HAP-1 (cell line): ENCODE data around the gene PSTPIP2.

Experiments used
- DNase-seq, 2 experiments: peaks; one replicate each; pipeline ENCODE4 v3.0.0-alpha.2; 2016 to 2020; ENCODE audit warnings: low spot score in 2 of 2
- H3K27me3 ChIP-seq: fragments of 250-450 bp; sonication (Bioruptor Pico); 2 replicates; pipeline ENCODE4 v1.5.1; 2020; ENCODE audit warnings: low read depth, mild to moderate bottlenecking, moderate library complexity
- H3K36me3 ChIP-seq: fragments of 250-450 bp; sonication (Bioruptor Pico); replicated peaks from 2 replicates; pipeline ENCODE4 v1.5.1; 2020; ENCODE audit warnings: mild to moderate bottlenecking
- H3K4me1 ChIP-seq: fragments of 250-450 bp; sonication (Bioruptor Pico); 2 replicates; pipeline ENCODE4 v1.5.1; 2020; ENCODE audit warnings: mild to moderate bottlenecking
- H3K4me3 ChIP-seq: fragments of 250-450 bp; sonication (Bioruptor Pico); 2 replicates; pipeline ENCODE4 v1.5.1; 2020; ENCODE audit warnings: mild to moderate bottlenecking, moderate library complexity
- H3K9me3 ChIP-seq: fragments of 250-450 bp; sonication (Bioruptor Pico); 2 replicates; pipeline ENCODE4 v1.5.1; 2020; ENCODE audit warnings: mild to moderate bottlenecking, moderate library complexity
- in situ Hi-C: fragments of 300-500 bp; cut with MboI; formaldehyde crosslinking; loops from 3 replicates; pipeline ENCODE4 v1.14.3; 2020; ENCODE audit warnings: low sequenced_read_pairs, inconsistent platforms, mixed read lengths

The PSTPIP2 gene

GRCh38 chr18:46040033-46040746, 31.9 kb downstream of the PSTPIP2 start:
- Histone ChIP-seq H3K4me3 (no peak overlapping the region), H3K36me3 (no peaks in the 10 kb centered on the region; the same call in 1 of the 2 replicates), H3K27me3 (no peaks in the 10 kb centered on the region), H3K9me3 (no peaks in the 10 kb centered on the region), H3K4me1 (peaks cover 16% of the 10 kb centered on the region)
- DNase-seq, result no peak
- in situ Hi-C loops, result no loop called here

GRCh38 chr18:46037512-46038305, 34.4 kb downstream of the PSTPIP2 start:
- in situ Hi-C loops, result no loop called here
- H3K9me3 ChIP-seq, result no peaks in the 10 kb centered on the region

GRCh38 chr18:46035696-46036680, 36.1 kb downstream of the PSTPIP2 start:
- Histone ChIP-seq H3K9me3 (no peaks in the 10 kb centered on the region), H3K4me3 (no peak overlapping the region), H3K36me3 (no peaks in the 10 kb centered on the region; the same call in 1 of the 2 replicates), H3K27me3 (no peaks in the 10 kb centered on the region), H3K4me1 (no peaks in the 10 kb centered on the region)
- DNase-seq, result no peak
- in situ Hi-C loops, result no loop called here

More at GRCh38 chr18:46037512-46038305, 34.4 kb downstream of the PSTPIP2 start:
- Histone ChIP-seq H3K27me3 (no peaks in the 10 kb centered on the region), H3K4me3 (no peak overlapping the region), H3K36me3 (no peaks in the 10 kb centered on the region; the same call in 1 of the 2 replicates), H3K4me1 (peaks cover 8% of the 10 kb centered on the region)
- no peak for DNase-seq

- H3K27me3 ChIP-seq, result no peaks in the 10 kb centered on the region
- no peak overlapping the region for H3K4me3 ChIP-seq
- H3K9me3 ChIP-seq, result no peaks in the 10 kb centered on the region
- DNase-seq, result no peak
- H3K4me1 ChIP-seq, result no peaks in the 10 kb centered on the region
- H3K36me3 ChIP-seq, result no peaks in the 10 kb centered on the region; the same call in 1 of the 2 replicates
- in situ Hi-C loops, result no loop called here
Observed at GRCh38 chr18:46034230-46034629, 37.8 kb downstream of the PSTPIP2 start.

- no peaks in the 10 kb centered on the region for H3K27me3 ChIP-seq
- no peaks in the 10 kb centered on the region for H3K36me3 ChIP-seq
- no peaks in the 10 kb centered on the region for H3K9me3 ChIP-seq
- H3K4me3 ChIP-seq, result no peak overlapping the region
- no peak for DNase-seq
- in situ Hi-C loops, result no loop called here
- no peaks in the 10 kb centered on the region for H3K4me1 ChIP-seq
Observed at GRCh38 chr18:46031741-46032140, 40.3 kb downstream of the PSTPIP2 start.

GRCh38 chr18:46028536-46028891, 43.5 kb downstream of the PSTPIP2 start:
- no peaks in the 10 kb centered on the region for H3K36me3 ChIP-seq
- H3K27me3 ChIP-seq, result no peaks in the 10 kb centered on the region
- no peaks in the 10 kb centered on the region for H3K4me1 ChIP-seq
- no peak for DNase-seq
- H3K9me3 ChIP-seq, result no peaks in the 10 kb centered on the region
- in situ Hi-C loops, result no loop called here
- H3K4me3 ChIP-seq, result no peak overlapping the region

GRCh38 chr18:46019936-46020335, 52.1 kb downstream of the PSTPIP2 start:
- Histone ChIP-seq H3K4me1 (no peaks in the 10 kb centered on the region), H3K36me3 (no peaks in the 10 kb centered on the region), H3K27me3 (no peaks in the 10 kb centered on the region), H3K4me3 (no peak overlapping the region), H3K9me3 (no peaks in the 10 kb centered on the region)
- DNase-seq, result no peak
- in situ Hi-C loops, result no loop called here

- Histone ChIP-seq H3K27me3 (no peaks in the 10 kb centered on the region), H3K4me1 (no peaks in the 10 kb centered on the region), H3K9me3 (no peaks in the 10 kb centered on the region), H3K4me3 (no peak overlapping the region), H3K36me3 (no peaks in the 10 kb centered on the region; the same call in 1 of the 2 replicates)
- in situ Hi-C loops, result no loop called here
- no peak for DNase-seq
Observed at GRCh38 chr18:46013484-46014189, 58.4 kb downstream of the PSTPIP2 start.

GRCh38 chr18:46010676-46011075, 61.4 kb downstream of the PSTPIP2 start:
- no peaks in the 10 kb centered on the region for H3K9me3 ChIP-seq
- DNase-seq, result no peak
- H3K36me3 ChIP-seq, result no peaks in the 10 kb centered on the region; the same call in 1 of the 2 replicates
- H3K4me1 ChIP-seq, result peaks cover 3% of the 10 kb centered on the region; the same call in 1 of the 2 replicates
- no peak overlapping the region for H3K4me3 ChIP-seq
- H3K27me3 ChIP-seq, result no peaks in the 10 kb centered on the region
- in situ Hi-C loops, result no loop called here

- Histone ChIP-seq H3K4me3 (no peak overlapping the region), H3K9me3 (no peaks in the 10 kb centered on the region), H3K36me3 (no peaks in the 10 kb centered on the region; the same call in 1 of the 2 replicates), H3K4me1 (peaks cover 3% of the 10 kb centered on the region; the same call in 1 of the 2 replicates), H3K27me3 (no peaks in the 10 kb centered on the region)
- DNase-seq, result no peak
- in situ Hi-C loops, result no loop called here
Observed at GRCh38 chr18:46010050-46010449, 62.0 kb downstream of the PSTPIP2 start.

GRCh38 chr18:46009125-46009840, 62.8 kb downstream of the PSTPIP2 start:
- no peaks in the 10 kb centered on the region for H3K27me3 ChIP-seq
- in situ Hi-C loops, result no loop called here
- no peak overlapping the region for H3K4me3 ChIP-seq
- no peaks in the 10 kb centered on the region for H3K9me3 ChIP-seq
- DNase-seq, result no peak
- peaks cover 3% of the 10 kb centered on the region; the same call in 1 of the 2 replicates for H3K4me1 ChIP-seq
- H3K36me3 ChIP-seq, result peaks cover 3% of the 10 kb centered on the region; the same call in 1 of the 2 replicates

GRCh38 chr18:46008531-46008930, 63.5 kb downstream of the PSTPIP2 start:
- no peaks in the 10 kb centered on the region for H3K27me3 ChIP-seq
- DNase-seq, result no peak
- H3K9me3 ChIP-seq, result no peaks in the 10 kb centered on the region
- no peak overlapping the region for H3K4me3 ChIP-seq
- in situ Hi-C loops, result no loop called here
- peaks cover 3% of the 10 kb centered on the region; the same call in 1 of the 2 replicates for H3K36me3 ChIP-seq
- peaks cover 3% of the 10 kb centered on the region; the same call in 1 of the 2 replicates for H3K4me1 ChIP-seq
